Keratinocyte (primary cell): ENCODE measurements around the gene RANGRF. TPM values are rescaled to one million over a fixed set of nuclear protein-coding genes. Genes with fewer than 3 reads are reported as not detected.

Experiments
- DNase-seq: peaks from one replicate; pipeline ENCODE4 v3.0.0-alpha.2; 2011; ENCODE audit warnings: low read depth, missing footprints, low spot score
- FAIRE-seq: peaks from 2 replicates; lab custom pipeline; 2011; peaks lifted over from hg19 to GRCh38; lab: Jason Lieb, UNC
- H2AFZ ChIP-seq: 2 replicates; pipeline ENCODE4 v1.6.0; 2012; ENCODE audit warnings: low read length, control low read depth, inconsistent platforms; ENCODE audit not compliant: control insufficient read depth
- H3K27ac ChIP-seq: 2 replicates; pipeline ENCODE4 v1.5.1; 2011; ENCODE audit warnings: low read length; ENCODE audit not compliant: control insufficient read depth, insufficient read depth
- H3K27me3 ChIP-seq: 3 replicates; pipeline ENCODE4 v1.6.0; 2011; ENCODE audit warnings: low read length; ENCODE audit not compliant: control insufficient read depth, insufficient read depth; ENCODE audit errors: extremely low read depth
- H3K36me3 ChIP-seq, 2 experiments: 2 replicates in 1 of 2; 3 replicates in 1 of 2; pipeline ENCODE4 v1.5.1; 2011; ENCODE audit warnings: low read length in 2 of 2, mild to moderate bottlenecking in 1 of 2; ENCODE audit not compliant: control insufficient read depth in 2 of 2, insufficient read depth in 2 of 2; ENCODE audit errors: extremely low read depth in 1 of 2
- H3K4me1 ChIP-seq: 3 replicates; pipeline ENCODE4 v1.5.1; 2011; ENCODE audit warnings: low read length; ENCODE audit not compliant: control insufficient read depth, insufficient read depth; ENCODE audit errors: extremely low read depth
- H3K4me2 ChIP-seq: 3 replicates; pipeline ENCODE4 v1.6.0; 2011; ENCODE audit warnings: low read depth, low read length; ENCODE audit not compliant: control insufficient read depth, insufficient read depth; ENCODE audit errors: extremely low read depth
- H3K4me3 ChIP-seq, 3 experiments: fragments of 200-600 bp in 1 of 3; sonication (generic) in 1 of 3; 2 replicates in 2 of 3; 3 replicates in 1 of 3; pipeline ENCODE4 v1.5.1; 2011 to 2016; ENCODE audit warnings: low read length in 3 of 3, mild to moderate bottlenecking in 3 of 3, control low read depth in 2 of 3, inconsistent platforms in 1 of 3, low read depth in 1 of 3, mixed read lengths in 1 of 3, mixed run types in 1 of 3, moderate library complexity in 1 of 3; ENCODE audit not compliant: control insufficient read depth in 2 of 3, insufficient read depth in 2 of 3; ENCODE audit errors: extremely low read depth in 1 of 3
- H3K79me2 ChIP-seq: 2 replicates; pipeline ENCODE4 v1.6.0; 2012; ENCODE audit warnings: low read length; ENCODE audit not compliant: control insufficient read depth, insufficient read depth
- H3K9ac ChIP-seq: 3 replicates; pipeline ENCODE4 v1.6.0; 2011; ENCODE audit warnings: low read length; ENCODE audit not compliant: control insufficient read depth, insufficient read depth; ENCODE audit errors: extremely low read depth
- H3K9me1 ChIP-seq: 3 replicates; pipeline ENCODE4 v1.6.0; 2011; ENCODE audit warnings: low read length; ENCODE audit not compliant: control insufficient read depth, insufficient read depth; ENCODE audit errors: extremely low read depth
- H3K9me3 ChIP-seq: 2 replicates; pipeline ENCODE4 v1.5.1; 2012; ENCODE audit warnings: low read depth, low read length; ENCODE audit not compliant: control insufficient read depth
- H4K20me1 ChIP-seq: 3 replicates; pipeline ENCODE4 v1.6.0; 2011; ENCODE audit warnings: low read length; ENCODE audit not compliant: control insufficient read depth, insufficient read depth; ENCODE audit errors: extremely low read depth
- EZH2 ChIP-seq: IDR thresholded peaks from one replicate; pipeline ENCODE4 v1.6.1; 2012; ENCODE audit warnings: inconsistent platforms, mild to moderate bottlenecking, low read length, moderate library complexity
- dilution Hi-C: fragments of 300-500 bp; cut with MboI; formaldehyde crosslinking; loops from one replicate; pipeline ENCODE4 v1.7.0; 2020; ENCODE audit warnings: low sequenced_read_pairs; ENCODE audit not compliant: extremely low pct_ligation_motif_present
- polyA plus RNA-seq, 5 experiments: library from polyadenylated mRNA; depleted of rRNA in 3 of 5; stranded (reverse) in 3 of 5; stranded (forward) in 1 of 5; unstranded in 1 of 5; fragments of >200 nt; gene quantifications; 1 replicate in 1 of 5; 2 replicates in 3 of 5; 3 replicates in 1 of 5; pipeline versions ENCODE4 v1.2.1 to v1.2.3, GENCODE V29; 2011 to 2012; ENCODE audit warnings: missing spikeins in 2 of 5, low read depth in 1 of 5, low replicate concordance in 1 of 5
- TF ChIP-seq, protein P1 (sequence below), 3 experiments: IDR thresholded peaks in 1 of 3; conservative IDR thresholded peaks in 1 of 3; optimal IDR thresholded peaks in 1 of 3; 2 replicates in 2 of 3; 3 replicates in 1 of 3; pipeline versions ENCODE3 to v1.5.1; 2011; ENCODE audit warnings: low read length in 3 of 3, mild to moderate bottlenecking in 3 of 3, moderate library complexity in 2 of 3, control low read depth in 1 of 3, inconsistent platforms in 1 of 3; ENCODE audit not compliant: insufficient read depth in 2 of 3; ENCODE audit errors: extremely low read depth in 1 of 3

RANGRF gene
- polyA plus RNA-seq, 1 donor (not counting 4 experiments of a cell fraction or from before 2014, with no cell fraction given) = 24.4 TPM

DNA sequence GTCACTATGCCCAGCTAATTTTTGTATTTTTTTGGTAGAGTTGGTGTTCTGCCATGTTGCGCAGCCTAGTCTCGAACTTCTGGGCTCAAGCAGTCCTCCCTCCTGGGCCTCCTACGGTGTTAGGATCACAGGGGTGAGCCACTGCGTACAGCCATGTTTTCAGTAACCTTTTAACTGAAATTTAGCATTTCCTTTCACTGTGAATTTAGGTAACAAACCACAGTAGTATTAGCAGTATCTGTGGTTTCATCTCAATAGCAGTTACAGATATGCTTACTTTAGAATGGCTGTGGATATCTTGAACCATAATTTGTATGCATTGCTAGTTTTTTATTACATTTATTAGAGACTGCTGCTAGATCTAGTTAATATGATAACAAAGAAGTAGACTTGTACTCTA, 4.3 kb upstream of the RANGRF start:
- H4K20me1 ChIP-seq = no peaks in the 10 kb centered on the region
- dilution Hi-C loops = no loop called here
- H3K4me1 ChIP-seq = peaks cover 9% of the 10 kb centered on the region
- FAIRE-seq (no peak), DNase-seq (no peak)
- no peaks in the 10 kb centered on the region for H3K79me2 ChIP-seq
- H3K27me3 ChIP-seq = no peaks in the 10 kb centered on the region
- H3K4me2 ChIP-seq = no peak overlapping the region
- H3K36me3 ChIP-seq = no peaks in the 10 kb centered on the region
- TF ChIP-seq EZH2 = no peak
- TF ChIP-seq, protein P1, sequence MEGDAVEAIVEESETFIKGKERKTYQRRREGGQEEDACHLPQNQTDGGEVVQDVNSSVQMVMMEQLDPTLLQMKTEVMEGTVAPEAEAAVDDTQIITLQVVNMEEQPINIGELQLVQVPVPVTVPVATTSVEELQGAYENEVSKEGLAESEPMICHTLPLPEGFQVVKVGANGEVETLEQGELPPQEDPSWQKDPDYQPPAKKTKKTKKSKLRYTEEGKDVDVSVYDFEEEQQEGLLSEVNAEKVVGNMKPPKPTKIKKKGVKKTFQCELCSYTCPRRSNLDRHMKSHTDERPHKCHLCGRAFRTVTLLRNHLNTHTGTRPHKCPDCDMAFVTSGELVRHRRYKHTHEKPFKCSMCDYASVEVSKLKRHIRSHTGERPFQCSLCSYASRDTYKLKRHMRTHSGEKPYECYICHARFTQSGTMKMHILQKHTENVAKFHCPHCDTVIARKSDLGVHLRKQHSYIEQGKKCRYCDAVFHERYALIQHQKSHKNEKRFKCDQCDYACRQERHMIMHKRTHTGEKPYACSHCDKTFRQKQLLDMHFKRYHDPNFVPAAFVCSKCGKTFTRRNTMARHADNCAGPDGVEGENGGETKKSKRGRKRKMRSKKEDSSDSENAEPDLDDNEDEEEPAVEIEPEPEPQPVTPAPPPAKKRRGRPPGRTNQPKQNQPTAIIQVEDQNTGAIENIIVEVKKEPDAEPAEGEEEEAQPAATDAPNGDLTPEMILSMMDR (optimal IDR thresholded peaks at IDR 0.05 in 1 of 3, IDR thresholded peaks at IDR 0.05 in 1 of 3, conservative IDR thresholded peaks at IDR 0.05 in 1 of 3; ENCODE audit: extremely low read depth in 1 of 3, insufficient read depth in 2 of 3, low read length in 3 of 3) = no peak
- H3K9me1 ChIP-seq = no peaks in the 10 kb centered on the region
- no peak overlapping the region for H3K4me3 ChIP-seq
- no peak overlapping the region for H2AFZ ChIP-seq
- no peak overlapping the region for H3K9ac ChIP-seq
- no peaks in the 10 kb centered on the region for H3K9me3 ChIP-seq
- no peak overlapping the region for H3K27ac ChIP-seq

DNA sequence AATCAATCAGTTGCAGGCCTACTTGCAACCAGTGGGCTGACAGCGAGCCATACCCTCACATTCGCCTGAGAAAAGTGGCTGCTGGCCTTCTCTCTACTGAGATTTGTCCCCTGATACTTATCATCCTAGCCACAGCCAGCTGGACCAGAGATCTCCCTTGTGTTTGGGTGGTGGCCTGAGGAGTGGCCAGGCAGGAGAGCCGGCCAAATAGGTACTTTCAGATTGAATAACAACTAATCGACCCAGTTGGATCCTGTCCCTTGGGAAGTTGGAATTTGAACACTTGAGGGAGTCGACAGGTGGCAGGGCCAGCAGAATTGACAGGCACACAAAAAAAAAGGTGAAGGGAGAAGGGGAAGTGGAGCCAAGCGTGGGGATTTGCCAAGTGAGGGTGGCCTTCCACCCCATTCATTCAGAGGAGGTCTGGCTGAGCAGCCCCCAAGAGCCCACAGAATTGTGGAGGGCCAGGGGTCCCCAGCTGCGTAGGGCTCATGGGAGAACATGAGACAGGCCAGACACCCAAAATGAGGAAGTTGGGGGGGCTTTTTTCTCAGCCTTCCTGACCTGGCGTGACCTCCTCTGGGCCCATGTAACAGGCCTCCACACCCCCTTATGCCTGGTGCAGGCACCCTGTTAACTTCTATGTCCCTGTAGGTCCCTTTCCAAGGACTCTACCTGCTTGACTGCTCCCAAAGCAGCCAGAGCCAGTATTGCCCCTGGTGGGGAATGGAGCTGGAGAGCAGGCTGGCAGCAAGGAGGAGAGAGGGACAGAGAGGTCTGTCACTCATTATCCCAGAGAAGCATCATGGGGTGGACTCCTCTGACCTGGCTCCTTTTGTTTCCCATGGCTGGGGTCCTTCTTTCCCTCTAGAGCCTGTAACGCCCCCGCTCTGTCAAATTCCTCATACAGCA, 2.9 kb upstream of the RANGRF start:
- dilution Hi-C loops = no loop called here
- TF ChIP-seq, protein P1 (optimal IDR thresholded peaks at IDR 0.05 in 1 of 3, IDR thresholded peaks at IDR 0.05 in 1 of 3, conservative IDR thresholded peaks at IDR 0.05 in 1 of 3; ENCODE audit: extremely low read depth in 1 of 3, insufficient read depth in 2 of 3, low read length in 3 of 3) = no peak
- TF ChIP-seq EZH2 = no peak

More for the DNA sequence above, 2.9 kb upstream of the RANGRF start:
- H3K4me3 ChIP-seq = no peak overlapping the region
- H3K9me3 ChIP-seq = no peaks in the 10 kb centered on the region
- H3K27ac ChIP-seq = no peak overlapping the region
- H4K20me1 ChIP-seq = no peaks in the 10 kb centered on the region
- no peaks in the 10 kb centered on the region for H3K9me1 ChIP-seq
- H3K27me3 ChIP-seq = no peaks in the 10 kb centered on the region
- no peak overlapping the region for H3K9ac ChIP-seq
- FAIRE-seq (no peak), DNase-seq (no peak)
- H3K36me3 ChIP-seq = no peaks in the 10 kb centered on the region
- H3K4me2 ChIP-seq = no peak overlapping the region
- H3K4me1 ChIP-seq = peaks cover 16% of the 10 kb centered on the region
- H2AFZ ChIP-seq = no peak overlapping the region
- no peaks in the 10 kb centered on the region for H3K79me2 ChIP-seq
